ENCODE measurements around the gene INMT.

Gene INMT

DNA sequence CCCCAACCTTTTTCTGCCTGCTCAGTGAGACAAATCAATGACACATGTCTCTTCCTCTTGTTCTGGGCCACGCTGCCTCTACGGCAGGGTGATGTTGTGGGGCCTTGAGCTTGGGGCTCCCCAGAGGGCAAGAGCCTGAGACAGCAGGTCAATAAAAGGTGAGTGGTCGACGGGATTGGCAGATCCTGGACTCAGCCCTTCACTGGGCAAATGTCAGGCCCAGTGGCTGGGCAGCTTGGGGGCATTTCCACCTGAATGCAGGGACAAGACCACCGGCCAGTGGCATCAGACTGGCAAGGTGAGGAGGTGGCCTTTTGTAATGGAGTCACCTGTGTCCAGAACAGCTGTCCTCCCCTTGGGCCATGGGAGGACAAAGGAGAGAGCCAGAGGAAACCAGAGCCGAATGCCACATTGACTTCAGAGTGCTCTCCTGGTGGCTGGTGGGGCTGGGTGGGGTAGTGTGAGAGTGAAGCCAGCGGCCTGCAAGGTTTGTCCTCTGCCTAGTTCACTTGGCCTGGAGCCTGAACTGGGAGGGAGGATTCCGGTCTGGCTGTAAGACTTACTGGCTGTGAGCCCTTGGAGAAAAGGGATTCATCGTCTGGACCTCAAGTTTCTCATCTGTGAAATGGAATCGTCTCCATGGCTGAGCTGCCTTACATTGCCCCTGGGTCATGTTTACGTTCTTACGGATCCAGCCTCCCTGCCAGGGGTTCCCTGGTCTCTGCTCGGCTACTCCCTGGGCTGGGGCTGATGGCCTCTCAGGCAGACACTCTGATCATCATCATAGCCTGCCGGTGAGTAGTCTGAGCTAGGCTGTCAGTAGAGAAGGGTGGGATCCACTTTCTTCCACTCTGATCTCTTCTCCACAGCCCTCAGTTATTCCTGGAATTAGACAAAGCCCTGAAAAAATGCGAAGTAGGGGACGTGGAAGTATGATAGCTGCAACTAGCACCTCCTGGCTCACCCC is 44.3 kb upstream of the INMT start:
- TF ChIP-seq, protein P1, sequence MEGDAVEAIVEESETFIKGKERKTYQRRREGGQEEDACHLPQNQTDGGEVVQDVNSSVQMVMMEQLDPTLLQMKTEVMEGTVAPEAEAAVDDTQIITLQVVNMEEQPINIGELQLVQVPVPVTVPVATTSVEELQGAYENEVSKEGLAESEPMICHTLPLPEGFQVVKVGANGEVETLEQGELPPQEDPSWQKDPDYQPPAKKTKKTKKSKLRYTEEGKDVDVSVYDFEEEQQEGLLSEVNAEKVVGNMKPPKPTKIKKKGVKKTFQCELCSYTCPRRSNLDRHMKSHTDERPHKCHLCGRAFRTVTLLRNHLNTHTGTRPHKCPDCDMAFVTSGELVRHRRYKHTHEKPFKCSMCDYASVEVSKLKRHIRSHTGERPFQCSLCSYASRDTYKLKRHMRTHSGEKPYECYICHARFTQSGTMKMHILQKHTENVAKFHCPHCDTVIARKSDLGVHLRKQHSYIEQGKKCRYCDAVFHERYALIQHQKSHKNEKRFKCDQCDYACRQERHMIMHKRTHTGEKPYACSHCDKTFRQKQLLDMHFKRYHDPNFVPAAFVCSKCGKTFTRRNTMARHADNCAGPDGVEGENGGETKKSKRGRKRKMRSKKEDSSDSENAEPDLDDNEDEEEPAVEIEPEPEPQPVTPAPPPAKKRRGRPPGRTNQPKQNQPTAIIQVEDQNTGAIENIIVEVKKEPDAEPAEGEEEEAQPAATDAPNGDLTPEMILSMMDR (IDR thresholded peaks at IDR 0.05; ENCODE audit: low read depth, low read length): no peak
- H3K4me3 ChIP-seq (ENCODE audit: low read depth, low read length): no peak overlapping the region

DNA sequence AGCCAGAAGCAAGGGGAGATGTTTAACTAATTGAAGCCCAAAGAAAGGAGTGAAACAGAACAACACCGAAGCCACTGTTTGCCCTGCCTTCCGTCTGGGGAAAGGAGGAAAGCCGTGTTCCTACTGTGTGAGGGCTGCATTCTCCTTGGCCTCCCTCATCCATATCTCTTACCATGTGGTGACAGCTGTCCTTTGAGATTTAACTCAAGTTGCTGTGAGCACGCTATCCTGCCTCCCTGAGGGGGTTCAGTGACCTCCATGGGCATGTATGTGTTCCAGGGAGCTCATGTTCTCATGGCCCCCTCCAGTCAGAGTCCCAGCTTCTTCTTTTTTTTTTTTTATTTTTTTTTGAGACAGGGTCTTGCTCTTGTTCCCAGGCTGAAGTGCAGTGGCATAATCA is 43.5 kb upstream of the INMT start:
- TF ChIP-seq, protein P1 (IDR thresholded peaks at IDR 0.05; ENCODE audit: low read depth, low read length): no peak
- no peak overlapping the region for H3K4me3 ChIP-seq (ENCODE audit: low read depth, low read length)

DNA sequence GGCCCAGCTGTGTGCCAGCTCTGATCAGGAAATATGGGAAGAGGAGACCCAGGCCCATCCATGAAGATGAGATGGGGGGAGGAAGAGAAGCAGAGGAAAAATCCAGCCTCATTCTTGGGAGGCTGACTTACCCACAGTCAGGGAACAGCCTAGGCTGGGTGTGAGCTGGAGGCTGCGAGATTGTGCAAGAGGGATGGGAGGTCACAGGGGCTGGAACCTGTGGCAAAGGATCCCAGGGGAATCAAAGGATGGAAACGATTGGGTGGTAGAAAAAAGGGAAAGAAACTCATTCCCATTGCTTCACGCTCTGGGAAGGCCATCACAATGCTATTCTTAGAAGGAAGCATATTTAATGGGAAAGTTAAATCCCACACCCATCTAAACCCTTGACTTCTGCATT is 43.0 kb upstream of the INMT start:
- no peak overlapping the region for H3K4me3 ChIP-seq (ENCODE audit: low read depth, low read length)
- TF ChIP-seq, protein P1 (IDR thresholded peaks at IDR 0.05; ENCODE audit: low read depth, low read length): no peak

DNA sequence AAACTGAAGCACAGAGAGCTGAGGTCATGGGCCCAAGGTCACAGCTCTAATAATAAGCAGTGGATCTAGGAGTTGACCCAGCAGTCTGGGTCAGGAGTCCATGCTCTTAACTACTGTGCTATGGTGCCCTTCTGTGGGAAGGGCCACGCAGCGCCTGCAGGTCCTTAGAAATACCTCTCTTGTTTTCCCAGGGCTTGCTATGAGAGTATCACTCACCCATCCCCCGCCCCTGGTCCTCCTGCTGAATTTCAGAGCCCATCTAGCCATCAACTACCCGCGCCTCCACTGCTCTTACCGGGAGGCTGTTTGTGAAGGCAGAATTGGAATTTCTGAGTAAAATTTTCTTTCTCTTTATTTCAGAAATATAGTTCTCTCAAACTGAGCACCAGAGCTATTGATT is 42.4 kb upstream of the INMT start:
- no peak overlapping the region for H3K4me3 ChIP-seq (ENCODE audit: low read depth, low read length)
- TF ChIP-seq, protein P1 (IDR thresholded peaks at IDR 0.05; ENCODE audit: low read depth, low read length): no peak

DNA sequence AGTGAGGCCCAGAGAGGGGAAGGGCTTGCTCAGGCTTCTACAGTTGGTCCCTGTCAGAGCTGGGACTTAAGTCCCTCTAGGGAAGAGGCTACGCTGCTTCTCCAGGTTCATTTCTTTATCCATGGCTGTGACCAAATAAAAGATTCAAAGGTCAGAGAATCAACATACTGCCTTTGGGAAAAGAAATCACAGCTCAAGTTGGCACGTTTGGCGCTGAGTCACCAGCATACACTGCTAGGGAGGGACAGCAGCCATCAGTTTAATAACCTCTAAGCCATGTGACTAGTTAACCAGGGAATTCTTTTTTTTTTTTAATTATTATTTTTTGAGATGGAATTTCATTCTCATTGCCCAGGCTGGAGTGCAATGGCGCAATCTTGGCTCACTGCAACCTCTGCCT is 41.3 kb upstream of the INMT start:
- no peak overlapping the region for H3K4me3 ChIP-seq (ENCODE audit: low read depth, low read length)
- TF ChIP-seq, protein P1 (IDR thresholded peaks at IDR 0.05; ENCODE audit: low read depth, low read length): no peak

DNA sequence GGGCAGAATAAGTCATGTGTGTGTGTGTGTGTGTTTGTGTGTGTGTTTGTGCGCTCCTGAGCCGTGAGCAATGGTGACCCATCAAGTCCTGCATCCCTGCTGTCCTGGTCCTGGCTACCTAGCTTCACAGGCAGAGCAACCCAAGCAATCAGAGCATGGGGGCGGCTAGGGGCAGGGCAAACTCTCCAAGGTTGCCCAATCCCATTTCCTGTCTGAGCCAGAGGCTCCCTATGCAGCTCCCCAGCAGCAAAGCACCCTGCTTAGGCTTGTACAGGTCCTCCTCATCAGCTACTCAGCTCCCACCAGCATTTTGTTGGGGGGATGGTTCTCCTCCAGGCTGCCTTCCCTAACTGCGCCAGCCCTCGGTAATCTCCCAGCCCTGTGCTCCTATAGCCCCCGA is 38.5 kb upstream of the INMT start:
- TF ChIP-seq, protein P1 (IDR thresholded peaks at IDR 0.05; ENCODE audit: low read depth, low read length): no peak
- H3K4me3 ChIP-seq (ENCODE audit: low read depth, low read length): no peak overlapping the region

DNA sequence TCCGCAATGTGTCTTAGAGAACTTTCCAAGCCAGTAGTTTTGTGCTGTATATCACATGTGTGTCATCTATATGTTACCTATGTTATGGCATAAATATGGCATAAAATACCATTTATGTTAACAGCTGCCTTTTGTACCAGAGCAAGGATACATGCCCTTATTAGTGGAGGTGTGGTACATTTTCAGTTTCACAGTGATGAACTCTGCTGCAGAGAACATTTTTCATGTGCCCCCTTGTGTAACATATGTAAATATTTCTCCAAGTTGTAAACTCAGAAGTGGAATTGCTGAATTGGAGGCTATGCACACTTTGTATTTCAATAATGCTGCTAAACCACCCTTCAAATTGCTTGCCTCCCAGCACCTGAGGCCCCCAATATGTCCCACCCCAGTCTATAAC is 37.8 kb upstream of the INMT start:
- TF ChIP-seq, protein P1 (IDR thresholded peaks at IDR 0.05; ENCODE audit: low read depth, low read length): no peak
- H3K4me3 ChIP-seq (ENCODE audit: low read depth, low read length): no peak overlapping the region

Measured in WI38 (cell line).